ENCODE data around the gene SREBF2.

The SREBF2 gene

DNA sequence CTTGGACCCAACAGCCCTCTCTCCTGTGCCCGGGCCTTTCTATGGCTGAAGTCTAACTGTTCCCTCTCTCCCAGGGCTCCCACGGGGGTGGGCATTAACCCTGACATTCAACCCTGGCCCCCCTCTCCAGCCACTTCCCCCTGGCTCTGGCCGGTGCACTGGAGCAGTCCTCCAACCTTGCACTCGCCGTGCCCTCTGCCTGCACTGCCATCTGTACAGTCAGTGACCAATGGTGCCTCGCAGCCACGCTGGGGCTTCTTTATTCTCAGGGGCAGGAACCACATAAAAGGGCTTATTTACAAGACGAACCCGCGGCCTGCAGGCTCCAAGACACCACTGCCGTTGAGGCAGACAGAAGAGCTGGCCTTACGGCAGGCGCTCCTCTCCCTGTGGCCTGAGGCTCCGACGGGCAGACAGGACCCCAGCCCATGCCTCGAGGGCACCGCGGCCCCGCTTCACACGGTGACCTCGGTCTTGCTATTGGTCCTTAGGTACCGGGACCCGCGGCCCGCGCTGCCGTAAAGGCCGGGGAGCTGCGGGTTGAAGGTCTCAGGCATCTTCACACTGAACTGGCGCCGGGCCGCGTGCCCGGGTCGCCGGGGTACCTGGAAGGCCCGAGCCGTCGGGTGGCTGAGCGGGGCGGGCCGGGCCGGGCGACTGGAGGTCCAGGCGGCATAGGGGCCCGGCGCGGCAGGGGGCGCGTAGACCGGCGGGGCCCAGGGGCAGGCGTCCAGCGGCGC, 76.6 kb downstream of the SREBF2 start:
- DNase-seq = peak; percentile 46

DNA sequence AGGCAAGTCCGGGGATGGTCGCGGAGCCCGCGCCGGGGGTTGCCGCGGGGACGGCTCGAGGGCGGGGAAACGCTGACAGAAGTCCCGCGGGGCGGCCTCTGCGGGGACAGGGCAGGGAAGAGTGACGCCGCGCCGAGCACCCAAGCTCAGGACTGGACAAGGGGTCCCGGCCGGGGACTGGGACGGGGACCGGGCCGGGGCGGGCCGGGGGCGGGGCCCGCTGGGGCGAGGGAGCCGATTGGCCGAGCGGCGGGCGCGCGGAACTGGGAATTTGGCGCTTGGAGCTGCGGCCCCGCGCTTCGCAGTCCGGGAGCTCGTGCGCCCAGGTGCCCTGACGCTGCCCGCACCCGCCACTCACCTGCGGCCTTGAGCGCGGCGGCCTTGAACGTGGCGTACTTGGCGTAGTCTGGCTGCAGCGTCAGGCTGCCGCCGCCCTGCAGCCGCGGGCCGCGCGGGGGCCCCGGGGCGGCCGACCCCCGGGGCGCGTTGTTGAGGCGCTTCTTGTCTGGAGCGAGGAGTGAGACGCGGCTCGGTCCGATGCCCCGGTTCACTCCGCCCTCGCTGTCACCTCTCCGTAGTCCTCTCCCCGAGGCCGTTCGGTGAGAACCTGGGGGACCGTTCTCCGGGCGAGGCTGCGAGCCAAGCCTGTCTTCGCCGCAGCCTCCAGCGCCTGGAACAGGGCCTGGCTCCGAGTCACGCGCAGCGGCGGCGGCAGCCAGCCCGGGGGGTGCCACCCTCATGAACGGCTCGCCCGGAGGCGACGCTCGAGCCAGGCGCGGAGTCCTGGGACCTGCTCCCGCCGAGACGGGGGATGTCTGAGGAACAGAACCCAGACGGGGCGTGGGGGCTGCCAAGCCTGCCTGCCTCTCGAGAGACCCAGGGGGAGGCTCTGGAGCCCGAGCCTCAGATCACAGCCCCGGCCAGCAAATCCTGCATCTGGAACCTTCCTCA, 77.4 kb downstream of the SREBF2 start:
- DNase-seq = peak; percentile 67

DNA sequence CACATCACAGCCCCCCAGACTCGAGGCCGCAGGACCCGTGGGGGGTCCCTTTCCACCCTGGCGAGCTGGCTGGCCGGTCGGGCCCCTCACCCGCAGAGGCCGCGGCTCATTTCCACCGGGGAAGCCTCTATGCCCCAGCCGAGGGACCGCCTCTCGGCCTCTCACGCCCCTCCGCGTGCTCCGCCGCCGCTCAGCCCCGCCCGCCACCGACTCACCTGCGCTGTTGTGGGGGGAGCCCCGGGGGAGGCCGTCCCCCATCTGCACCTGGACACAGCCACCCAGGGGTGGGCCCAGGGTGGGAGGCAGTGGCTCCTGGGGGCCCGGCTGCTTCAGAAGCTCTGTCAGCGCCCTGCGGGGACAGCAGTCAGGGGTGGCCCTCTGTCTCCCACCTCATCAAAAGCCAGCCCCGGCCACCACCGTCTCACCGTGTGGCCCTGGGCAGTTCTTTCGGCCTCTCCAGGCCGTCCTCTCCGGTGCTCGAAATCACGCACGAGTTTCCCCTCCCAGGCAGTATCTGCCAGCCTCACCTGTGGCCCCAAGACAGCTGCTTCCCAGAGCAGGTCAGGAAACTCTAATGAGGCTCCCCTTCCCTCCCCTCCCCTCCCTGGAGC, 78.2 kb downstream of the SREBF2 start:
- no peak for DNase-seq

DNA sequence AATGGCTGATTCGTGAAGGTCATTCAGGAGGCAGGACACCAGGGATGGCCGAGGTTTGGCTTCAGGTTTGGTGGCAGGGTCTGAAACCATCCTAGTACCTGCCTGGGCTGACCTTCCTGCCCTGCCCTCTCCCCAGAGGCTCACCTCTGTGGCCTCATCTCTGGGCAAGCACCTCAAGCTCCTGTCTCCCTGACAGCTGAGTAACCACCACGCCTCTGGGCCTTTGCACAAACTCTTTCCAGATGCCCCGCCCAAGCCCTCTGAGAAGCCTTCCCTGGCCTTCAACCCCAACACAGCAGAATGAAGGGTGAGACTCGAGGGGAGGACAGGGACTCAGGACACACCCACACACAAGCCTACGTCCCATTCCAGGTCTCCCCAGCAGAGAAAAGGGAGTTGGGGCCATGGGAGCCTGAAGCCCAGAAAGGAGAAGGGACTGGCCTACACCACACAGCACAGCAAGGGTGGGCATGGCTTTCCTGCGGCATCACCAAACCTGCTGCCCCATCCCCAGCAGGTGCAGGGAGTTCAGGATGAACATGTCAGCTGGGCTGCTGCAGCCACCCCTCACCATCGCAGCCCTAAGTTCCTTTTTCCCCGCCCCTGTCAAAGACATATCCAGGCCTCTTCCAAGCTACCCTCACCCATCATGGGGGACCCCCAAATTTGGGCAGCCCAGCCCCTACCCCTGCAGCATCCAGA, 79.6 kb downstream of the SREBF2 start:
- no peak for DNase-seq

DNA sequence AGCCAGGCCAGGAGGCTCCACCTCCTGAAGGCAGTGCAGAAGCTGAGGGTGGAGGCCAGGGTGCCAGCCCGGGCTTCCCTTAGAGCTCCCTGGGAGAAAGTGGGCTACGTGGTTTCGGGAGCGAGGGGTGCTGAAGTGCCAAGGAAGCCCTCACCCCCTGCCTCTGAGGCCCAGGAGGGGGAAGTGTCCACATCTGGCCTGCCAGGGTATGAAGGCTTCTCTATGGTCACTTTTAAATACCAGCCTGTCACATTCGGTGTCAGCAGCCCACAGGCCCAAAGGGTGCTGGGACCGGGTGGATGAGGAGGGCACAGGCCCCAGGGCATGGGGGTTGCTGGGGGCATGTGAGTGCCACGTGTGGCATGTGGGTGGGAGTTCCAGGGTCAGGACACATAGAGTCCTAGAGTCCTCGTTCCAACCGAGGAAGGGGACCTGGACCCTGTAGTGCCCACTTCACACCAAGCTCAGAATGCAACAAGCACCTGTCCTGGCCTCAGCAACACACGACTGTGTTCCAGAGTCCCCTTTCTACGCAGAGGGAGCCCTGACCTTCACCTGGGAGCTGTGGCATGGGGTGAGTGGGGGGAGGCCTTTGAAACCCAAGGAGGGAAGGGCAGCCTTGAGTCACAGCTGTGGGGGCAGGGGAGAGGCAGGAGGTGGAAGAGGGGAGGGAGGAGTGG, 80.3 kb downstream of the SREBF2 start:
- DNase-seq = no peak

DNA sequence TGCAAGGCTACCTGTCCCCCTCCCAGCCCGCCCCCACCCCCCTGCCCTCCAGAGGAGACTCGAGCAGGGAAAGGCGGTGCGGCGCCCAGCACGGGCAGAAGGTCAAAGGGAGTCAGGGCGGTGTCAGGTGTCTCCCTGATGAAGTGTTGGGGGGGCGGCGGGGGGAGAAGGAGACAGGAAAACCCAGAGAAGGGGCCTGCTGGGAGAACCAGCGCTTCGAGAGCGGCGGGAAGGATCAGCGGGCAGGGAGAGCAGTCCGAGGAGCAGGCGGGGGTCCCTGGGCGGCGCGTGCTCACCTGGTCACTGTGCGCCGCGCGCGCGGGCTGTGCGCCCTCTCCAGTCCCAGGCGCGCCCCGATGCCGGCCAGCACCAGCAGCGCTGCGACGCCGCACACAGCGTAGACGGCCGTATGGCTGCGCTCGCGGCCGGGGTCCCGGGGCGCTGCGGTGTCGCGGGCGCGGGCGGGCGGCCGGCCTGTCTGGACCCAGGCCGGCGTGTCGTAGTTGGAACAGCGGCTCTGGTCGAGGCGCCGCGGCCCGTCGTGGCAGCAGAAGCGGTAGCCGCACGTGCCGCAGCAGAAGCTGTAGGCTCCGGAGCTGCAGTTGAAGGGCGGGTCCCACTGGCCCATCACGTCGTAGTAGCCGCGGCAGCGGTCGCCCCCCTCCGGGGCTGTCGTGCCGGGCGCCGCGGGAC, 81.1 kb downstream of the SREBF2 start:
- no peak for DNase-seq

DNA sequence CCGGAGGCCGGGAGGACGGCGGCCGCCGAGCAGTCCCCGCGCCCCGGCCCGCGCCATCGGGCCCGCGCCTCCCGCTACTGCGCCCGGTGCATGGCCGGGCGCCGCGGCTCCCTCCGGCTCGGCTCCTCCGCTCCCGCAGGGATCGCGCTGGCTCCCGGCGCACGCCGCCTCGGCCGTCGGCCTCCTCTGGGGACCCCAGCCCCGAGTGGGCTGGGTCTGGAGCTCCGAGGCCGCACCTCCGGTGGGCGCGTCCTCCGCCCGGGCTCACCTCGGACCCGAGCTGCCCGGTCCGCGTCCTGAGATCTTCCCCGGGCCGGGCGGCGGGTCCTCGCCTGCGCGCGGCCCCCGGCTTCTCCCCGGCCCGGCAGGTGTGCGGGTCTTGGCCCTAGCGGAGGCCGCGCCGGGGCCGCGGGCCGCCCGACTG, 81.7 kb downstream of the SREBF2 start:
- no peak for DNase-seq

DNA sequence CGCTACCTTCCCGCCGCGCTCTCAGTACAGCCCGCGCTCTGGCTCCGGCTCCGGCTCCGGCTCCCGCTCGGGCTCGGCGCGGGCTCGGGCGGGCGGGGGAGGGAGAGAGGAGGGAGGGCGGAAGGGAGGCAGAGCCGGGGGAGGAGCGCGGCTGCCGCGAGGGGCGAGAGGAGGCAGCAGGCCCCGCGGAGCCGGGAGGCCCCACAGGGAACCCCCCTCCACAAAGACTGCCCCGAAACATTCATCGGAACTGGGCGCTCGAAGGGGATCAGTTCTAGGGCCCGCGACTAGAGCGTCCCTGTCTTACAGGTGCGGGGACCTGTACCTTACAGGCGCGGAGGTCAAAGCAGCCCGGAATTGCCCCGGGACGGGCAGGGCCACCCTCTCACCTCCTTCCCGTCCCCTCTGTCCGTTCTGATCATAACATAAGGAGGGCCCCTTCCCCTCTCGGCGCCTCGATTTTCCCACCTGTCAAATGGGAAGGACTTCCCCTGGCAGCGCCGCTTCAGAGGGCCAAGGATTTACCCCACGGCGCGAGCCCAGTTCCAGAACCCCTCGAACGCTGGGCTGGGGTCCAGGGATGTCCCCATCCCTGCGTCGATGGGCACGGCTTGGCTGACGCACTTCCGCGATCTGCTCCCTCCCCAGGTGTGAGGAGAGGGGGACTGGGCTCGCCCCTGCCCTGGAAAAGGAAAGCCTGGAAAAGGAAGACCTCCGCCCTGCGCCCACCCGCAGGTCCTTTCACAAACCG, 82.3 kb downstream of the SREBF2 start, which contains the start of gene SHISA8:
Gene SHISA8 (minus strand): TSS at position 40 of the 751 bp plus-strand sequence. CDS start 407 bp downstream, outside the sequence.
- peak; percentile 78 for DNase-seq

DNA sequence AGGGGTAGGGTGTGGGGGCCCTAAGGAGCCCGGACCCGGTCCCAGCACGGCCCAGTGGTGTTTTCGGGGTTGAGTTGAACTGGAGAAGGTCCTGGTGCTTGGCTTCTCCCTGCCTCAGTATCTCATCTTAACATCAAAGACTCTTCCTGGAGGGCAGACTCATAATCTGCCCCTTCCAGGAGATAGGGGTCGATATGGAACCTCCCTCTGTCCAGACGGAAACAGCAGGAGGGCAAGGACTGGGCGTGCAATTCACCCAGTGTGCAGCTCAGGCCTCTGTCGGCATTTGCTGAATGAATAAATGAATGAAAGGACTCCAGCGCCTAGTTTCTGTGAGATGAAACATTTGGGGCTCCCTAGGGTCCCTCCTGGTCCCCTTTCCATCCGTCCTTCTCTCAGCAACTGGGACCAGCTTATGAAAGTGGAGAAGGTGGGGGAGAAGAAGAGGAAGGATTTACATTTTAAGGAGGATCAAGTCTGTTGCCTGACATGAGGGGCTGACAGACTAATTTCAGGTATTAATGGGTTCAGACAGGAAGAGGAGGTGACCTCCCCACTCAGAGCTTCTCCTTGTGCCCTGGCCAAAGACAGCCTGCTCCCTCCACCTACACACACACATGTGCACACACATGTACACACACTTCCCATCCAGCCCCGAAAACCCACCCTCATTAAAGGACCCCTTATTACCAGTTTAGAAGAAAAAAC, 83.0 kb downstream of the SREBF2 start:
- peak; percentile 33 for DNase-seq

DNA sequence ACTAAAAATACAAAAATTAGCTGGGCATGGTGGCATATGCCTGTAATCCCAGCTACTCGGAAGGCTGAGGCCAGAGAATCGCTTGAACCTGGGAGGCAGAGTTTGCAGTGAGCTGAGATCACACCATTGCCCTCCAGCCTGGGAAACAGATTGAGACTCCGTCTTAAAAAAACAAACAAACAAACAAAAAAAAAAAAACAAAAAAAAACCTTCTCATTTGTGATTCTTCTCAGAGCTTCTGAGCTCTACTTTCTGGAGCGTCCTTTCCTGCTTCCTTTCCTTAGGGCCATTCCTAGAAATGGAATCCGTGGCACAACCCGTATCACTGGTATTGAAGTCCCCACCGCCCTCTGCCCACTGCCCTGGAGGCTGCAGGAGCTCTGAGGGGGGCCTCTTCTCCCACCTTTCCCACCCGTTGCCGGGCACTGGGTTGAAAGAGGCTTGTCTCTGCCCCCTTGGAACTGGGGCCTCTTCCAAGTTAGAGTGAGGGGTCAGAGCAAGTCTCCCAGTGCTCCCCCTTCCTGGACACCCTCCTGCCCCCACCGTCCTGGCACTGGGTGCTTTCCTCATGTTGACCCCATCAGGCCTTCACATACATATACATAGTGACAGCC, 83.9 kb downstream of the SREBF2 start:
- no peak for DNase-seq

DNA sequence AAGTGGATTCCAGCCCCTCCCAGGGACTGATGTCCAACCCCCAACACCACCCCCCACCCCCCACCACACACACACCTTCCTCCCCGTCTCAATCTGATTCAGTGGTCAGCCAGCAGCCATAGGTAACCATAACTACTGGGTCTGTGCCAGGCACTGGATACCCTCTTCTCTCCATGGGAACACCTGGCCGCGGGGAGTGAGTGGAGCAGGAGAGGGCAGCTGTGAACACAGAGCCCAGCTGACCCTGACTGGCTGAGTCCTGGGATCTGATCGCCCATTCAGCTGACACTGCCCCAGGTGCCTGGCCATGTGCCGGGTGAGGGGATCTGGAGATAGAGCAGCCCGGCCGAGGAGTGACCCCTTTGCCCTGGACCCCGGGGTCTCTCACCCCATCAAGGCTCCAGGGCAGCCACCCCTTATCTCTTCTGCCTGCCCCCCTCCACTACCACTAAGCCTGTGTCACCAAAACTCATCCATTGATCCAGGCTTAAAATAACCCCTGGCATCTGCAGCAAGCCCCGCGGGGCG, 84.5 kb downstream of the SREBF2 start:
- DNase-seq = no peak

DNA sequence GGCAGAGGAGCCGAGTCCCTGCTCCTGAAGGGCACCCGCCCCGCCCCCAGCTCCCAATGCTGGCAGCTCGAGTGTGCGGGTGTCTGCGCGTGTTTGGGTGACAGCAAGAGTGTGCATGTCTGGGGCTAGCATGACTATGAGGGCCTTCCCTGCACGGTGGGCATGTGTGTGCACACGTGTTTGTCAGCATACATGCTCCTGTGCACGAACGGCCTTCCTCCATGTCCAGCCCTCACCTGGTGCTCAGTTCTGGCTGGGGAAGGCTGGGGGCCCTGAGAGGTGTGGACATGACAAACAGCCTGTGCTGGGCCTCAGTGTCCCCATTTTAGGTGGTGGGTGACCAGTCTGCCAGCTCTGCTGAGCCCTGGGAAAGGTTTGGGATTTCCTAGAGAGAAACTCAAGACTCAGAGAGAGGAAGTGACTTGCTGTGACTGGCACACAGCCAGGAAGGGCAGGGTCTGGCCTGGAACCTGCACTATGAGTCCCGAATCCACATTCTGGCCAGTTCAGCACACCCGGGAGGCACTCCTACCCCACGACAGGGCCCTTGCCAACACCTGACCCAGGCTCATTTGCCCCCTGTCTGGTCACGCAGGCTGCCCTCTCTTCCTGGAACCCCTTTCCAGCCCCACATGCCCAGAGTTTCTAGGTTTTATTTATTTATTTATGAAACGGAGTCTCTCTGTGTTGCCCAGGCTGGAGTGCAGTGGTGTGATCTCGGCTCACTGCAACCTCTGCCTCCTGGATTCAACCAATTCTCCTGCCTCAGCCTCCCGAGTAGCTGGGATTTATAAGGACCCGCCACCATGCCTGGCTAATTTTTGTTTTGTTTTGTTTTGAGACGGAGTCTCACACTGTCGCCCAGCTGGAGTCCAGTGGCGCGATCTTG, 85.2 kb downstream of the SREBF2 start:
- DNase-seq = peak; percentile 49

DNA sequence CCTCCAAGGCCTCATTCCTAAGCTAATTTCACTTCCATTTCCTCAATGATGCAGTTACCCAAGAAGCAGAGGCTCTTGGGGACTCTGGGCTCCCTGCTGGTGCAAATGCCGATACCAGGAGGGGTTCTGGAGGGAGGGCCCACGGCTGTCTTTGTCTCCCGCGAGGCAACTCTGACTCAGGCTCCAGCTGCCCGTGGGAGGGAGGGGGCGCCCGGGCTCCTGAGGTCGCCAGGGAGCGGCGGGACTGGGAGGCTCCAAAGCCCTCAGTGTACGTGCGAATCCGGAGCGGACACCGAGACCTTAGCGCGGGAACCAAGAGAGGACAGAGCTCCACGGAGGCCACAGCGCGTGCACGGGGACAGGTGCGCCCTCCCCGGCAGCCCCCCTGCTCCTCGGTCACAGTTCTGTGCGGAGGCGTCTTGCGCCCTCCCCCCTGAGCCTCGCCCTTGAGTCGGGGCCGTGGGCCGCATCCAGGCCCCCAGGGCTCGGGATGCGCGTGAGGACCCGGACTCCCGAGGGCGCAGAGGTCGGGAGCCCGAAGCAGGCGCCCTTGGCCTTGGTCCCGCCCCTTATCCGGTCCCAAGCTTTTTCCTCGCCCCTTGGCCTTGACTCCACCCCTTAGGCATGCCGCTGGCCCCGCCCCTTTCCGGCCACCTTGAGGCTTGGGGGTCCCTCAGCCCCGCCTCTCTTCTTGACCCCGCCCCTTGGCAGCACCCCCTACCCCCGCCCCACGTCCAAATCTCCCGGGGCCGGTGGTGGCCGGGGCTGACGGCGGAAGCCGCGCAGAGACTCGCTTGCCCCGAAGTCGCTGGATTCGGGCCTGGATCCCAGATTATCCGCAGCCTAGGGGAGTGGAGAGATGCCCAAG, 86.7 kb downstream of the SREBF2 start:
- peak; percentile 70 for DNase-seq

DNA sequence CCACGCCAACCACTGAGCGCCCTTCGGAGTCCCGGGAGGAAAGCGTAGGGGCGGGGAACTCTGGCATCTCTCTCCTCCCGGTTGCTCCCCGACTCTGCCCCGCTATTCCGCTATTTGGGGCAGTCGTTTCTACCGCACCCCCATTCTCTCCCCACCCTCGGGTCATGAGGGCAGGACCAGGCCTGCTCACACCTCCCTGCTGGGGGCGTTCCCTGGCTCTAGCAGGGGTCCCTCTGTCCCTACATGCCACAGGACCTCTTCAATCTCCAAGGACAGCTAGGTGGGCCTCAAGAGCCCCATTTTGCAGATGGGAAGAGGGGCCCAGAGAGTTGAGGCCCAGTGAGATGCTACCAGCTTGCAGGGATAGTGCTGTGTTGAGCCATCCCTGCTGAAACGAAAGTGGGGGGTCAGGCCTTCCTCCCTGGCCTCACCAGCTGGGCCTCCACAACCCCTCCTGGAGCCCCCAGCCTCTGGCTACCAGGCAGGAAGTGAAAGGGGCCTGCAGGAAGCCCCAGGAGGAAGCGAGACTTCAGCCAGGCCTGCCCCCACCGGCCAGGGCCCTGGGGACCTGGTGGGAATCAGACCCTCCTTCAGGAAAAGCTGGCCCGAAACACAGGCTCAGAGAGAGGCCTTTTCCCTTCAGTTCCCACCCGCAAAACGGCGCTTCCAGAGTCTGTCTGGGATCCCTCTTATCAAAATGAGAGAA, 87.5 kb downstream of the SREBF2 start:
- DNase-seq = no peak

DNA sequence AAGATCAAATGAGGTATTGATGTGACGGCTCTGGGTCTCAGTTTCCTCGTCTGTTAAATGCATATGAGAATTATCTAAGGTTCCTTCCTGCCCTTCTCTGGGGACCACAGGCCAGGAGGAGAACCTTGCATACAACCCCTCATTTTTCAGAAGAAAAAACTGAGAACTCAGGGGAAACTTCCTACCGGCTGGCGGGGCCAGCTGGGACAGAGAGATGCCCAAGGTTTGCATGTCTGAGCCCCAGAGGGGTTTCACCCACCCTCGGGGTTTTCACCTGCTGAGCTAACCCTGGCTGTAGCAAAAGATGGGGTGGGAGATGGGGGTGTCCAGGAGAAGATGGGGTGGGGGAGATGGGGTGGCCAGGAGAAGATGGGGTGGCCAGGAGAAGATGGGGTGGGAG, 89.4 kb downstream of the SREBF2 start:
- no peak for DNase-seq

DNA sequence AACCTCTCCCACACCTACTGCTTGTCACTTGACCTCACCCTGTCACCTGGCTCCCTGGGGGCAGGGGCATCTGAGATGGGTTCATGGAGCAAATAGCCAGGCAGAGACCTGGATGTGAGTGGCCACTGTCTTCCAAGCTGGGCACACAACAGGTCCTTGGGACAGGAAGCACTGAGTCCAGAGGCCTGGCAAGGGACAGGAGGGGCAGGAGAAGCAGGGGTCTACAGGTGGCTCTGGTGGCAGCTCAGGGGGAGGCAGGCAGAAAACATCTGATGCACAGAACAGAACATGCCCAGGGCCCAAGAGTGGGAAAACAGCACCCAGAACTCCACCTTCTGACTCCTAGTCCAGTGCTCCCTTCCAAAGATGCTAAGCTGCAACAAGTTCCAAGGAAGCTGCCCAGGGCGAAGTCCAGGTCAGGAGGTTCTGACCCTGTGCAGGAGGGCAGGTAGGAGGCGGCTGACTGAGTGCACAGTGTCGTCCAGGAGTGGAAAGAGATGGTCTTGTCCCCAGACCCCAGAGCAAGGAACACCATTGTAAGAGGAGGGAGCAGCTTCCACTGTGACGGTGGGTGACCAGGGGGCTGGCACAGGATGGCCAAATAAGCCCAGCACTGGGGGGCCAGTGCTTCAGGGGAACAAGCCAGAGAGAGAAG, 90.2 kb downstream of the SREBF2 start:
- no peak for DNase-seq
